HG03159 (cell line): ENCODE data around the gene POM121L2.

Experiments
- ATAC-seq: cut with Tn5 transposase; IDR thresholded peaks from one replicate; pipeline ENCODE4 v1.9.1; 2021; ENCODE audit warnings: mild to moderate bottlenecking, moderate library complexity; ENCODE audit not compliant: unreplicated experiment

POM121L2 gene

DNA sequence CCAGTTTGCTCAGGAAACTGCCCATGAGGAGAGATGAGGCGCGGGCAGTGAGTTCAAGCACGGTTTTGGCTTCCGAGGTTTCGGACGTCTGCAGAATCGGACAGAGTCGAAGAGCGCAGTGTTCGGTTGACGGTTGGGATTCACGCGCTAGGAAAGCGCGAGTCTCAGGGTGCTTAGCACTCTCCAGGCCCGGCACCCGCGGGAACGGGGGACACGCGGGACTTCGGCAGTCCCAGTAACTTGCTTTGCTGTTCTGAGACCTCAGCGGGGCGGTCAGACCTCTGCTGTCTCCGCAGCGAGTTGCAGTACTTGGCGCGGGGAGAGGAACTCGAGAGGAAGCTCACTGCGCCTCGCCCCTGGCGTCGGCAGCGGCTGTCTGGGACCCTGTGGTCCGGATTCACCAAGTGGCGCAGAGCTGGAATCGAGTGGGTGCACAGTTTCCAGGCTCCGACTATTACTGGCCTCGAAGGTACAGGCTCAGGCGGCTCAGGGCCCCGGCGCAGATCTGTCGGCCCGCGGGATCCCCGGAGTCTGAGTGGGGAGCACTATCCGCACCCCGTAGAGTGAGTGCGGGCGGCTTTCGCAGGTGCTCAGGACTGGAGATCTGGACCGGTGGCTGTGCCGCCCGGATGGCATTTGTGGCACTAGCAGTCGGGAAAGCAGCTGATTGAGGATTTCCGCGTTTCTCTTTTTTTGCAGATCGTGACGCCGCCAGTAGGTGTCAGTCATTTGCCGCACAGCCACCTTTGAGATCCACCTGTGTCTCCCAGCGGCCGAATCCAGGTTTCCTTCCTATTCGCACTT lies at the start of gene POM121L2:
TSS of gene POM121L2 (minus strand) at position 128 of the 804 bp plus-strand sequence. CDS start at position 25, 103 bp downstream.
- ATAC-seq: no peak

- no peak for ATAC-seq
These were observed 47.2 kb upstream of the POM121L2 start for GRCh38 chr6:27359231-27359630.

DNA sequence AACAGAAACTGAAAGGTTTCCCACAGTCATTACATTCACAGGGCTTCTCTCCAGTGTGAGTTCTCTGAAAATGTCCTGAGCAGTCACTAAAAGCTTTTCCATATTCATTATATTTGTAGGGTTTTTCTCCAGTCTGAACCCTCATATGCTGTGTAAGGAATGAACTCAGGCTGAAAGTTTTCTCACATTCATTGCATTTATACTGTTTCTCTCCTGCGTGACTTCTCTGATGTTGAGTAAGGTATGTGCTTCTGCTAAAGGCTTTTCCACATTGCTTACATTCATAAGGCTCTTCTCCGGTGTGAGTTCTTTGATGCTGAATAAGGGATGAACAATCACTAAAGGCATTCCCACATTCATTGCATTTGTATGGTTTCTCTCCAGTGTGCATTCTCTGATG lies 46.7 kb upstream of the POM121L2 start:
- ATAC-seq: no peak

DNA sequence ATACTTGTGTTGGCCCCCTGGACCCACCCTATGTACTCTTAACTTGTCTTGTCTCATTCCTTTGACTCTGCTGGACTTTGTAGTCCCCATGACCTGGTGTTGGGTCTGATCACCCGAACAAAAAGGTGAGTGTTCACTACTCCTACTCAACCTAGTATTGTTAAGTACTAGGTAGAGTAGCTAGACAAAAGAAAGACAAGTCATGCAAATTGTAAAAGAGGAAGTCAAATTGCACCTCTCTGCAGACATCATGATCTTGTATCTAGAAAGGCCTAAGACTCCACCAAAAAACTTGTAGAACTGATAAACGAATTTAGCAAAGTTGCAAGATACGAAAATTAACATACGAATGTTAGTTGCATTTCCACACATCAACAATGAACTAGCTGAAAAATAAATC lies 40.8 kb upstream of the POM121L2 start:
- ATAC-seq: no peak

DNA sequence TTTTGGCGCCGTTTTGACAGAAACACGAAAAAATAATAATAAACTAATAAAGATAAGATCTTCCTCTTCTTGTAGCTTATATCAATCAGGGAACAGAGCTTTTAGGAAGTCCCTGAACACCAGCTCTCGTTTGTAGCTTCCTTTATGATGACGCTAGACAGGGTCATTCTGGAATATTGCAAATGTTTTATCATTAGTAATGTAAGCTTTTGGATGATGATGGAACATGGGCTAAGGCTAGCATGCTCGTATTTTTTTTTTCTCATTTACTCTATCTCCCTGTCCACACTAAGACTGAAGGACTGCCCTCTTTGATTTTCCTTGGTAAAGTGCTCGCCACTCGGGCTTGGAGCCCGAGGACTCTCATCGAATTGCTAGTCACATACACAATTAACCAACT lies 22.1 kb upstream of the POM121L2 start:
- no peak for ATAC-seq

DNA sequence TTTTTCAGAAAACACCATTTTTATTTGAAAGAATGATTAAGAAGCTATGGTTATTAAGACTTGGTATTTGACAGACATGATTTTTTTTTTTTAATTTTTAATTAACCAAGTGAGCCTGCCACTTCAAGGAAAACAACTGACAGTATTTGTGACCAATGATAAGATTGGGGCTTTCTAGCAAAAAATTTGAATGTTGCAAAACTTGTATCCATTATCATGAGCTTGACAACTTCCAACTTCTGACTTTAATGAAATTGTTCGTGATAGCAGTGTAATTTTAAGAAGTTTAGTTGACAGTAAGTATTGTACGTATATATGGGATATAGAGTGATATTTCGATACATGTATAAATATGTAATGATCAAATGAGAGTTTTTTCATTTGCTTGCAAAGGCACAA lies 21.6 kb upstream of the POM121L2 start:
- no peak for ATAC-seq

DNA sequence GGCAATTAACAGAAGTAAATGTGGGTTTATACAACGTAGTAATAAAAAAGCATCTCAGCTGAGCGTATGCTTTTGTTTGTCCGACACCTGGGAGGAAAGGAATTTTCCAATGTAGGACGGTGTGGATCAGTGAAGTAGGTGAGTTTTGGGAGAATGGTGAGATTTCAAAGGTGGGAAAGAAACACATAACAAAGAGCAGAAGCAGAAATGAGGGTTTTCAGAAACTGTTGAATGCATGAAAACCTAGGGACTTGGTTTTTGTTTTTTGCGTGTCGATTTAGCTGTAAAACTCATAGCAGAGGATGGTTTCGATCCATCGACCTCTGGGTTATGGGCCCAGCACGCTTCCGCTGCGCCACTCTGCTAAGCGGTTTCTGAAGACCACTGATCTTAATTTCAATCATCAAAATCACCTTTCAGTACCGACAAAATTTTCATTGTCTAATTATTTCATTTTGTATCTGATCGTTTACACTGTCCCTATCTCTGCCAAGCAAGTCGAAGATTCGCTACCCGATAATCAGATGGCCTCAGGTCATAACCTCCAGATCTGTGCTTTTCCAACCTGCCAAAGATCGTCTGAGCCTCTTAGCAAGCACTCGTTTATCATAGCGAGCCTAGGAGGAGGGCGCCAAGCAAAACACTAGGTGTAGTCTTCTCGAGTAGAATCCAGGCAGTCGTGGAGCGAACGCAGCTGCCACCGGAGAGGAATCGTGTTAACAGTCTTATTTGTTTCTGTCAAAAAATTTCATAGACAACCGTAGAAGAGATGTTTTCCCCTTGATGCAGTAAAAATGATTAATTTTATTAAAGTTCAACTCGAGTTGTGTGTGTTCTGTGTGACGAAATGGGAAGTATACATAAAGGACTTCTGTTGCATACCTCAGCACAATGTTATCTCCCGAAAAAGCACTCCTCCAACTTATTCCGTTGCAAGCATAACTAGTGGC lies 20.9 kb upstream of the POM121L2 start:
- no peak for ATAC-seq

- ATAC-seq: no peak
These were observed 15.1 kb upstream of the POM121L2 start for GRCh38 chr6:27327023-27327738.

DNA sequence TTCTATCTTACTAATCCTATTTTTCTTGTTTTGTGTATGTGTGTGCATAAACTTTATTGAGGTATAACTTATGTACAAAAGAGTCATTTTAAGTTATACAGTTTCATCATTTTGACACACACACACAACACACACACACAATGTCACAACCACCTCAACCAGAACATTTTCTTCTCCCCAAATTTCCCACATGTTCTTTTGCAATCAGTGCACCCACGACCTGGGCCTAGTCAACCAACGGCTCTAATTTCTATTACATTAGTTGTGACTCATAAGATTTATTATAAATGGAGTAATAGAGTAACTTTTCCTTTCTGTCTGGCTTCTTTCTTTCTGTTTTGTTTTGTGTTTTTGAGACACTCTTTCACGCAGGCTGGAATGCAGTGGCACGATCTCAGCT lies 9.8 kb upstream of the POM121L2 start:
- ATAC-seq: no peak

DNA sequence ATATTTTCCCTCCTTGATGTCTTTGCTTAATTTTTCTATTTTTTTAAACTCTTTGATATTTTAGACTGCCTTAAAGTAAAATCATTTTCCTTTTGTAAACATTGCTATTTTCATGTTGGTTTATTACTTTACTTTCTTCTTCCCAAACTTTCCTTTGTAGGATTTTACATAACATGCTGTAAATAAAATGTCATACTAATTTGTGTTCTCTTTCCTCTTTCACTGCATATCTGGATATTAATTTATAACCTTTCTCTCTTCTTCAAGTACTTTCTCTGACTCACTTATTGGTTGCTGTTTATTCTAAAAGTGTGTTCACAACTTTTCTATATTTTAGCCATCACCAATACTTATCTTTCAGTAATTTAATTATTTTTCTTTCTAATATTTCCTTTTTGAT lies 9.3 kb upstream of the POM121L2 start:
- ATAC-seq: no peak

DNA sequence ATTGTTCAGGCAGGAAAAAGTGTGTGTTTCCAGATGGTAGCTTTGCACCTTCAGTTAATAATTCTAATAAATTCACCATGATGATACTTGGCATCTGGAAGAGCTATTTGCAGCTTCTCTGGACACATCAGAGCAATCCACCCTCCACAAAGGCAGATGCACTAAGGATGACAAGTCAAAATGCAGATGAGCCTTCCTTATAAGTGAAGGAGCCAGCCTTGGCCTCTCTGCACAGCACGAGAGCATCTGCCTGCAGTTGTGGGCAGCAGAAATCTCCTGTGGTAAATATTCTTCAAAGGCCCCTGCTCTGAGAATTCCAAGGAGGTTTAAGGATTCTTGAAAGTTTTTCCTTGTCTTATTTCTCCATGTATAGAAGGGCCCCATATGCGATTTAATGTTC lies 6.9 kb upstream of the POM121L2 start:
- no peak for ATAC-seq

DNA sequence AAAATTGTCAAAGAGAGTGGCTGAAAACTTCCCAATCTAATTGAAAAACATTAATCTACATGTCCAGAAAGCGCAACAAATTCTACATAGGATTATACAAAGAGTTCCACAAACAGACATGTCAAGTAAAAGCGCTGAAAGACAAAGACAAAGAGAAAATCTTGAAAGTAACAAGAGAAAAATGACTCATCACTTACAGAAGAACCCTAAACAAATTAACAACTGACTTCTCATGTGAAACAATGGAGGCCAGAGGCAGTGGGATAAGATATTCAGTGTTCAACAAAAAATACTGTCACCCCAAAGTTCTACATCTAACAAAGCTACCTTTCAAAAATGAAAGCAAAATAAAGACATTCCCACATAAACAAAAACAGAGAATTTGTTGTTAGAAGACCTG lies 2.0 kb upstream of the POM121L2 start:
- no peak for ATAC-seq

GRCh38 chr6:27312950-27313271 lies 838 bp upstream of the POM121L2 start:
- no peak for ATAC-seq

GRCh38 chr6:27311806-27312145 lies 297 bp downstream of the POM121L2 start:
- no peak for ATAC-seq

DNA sequence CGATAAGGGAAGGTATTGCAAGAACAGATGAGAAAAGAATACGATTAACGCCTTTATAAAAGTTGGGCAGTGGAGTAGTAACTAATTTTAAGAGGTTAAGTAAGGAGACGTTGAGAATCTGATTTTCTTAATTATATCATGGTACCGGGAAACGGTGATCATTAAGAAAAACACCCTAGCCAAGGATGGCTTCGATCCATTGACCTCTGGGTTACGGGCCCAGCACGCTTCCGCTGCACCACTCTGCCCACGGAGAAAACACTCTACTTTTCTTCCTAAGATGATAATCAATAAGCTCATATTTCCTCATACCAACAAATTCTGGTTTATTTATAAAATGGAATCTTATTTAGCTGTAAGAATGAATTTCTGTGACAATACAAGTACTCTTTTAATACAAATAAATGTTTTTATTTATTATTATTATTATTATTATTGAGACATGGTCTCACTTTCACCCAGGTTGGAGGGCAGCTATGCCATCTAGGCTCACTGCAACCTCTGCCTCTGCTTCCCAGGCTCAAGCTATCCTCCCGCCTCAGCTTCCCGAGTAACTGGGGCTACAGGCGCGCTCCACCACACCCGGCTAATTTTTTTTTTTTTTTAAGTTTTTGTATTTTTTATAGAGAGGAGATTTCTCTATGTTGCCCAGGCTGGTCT lies 8.3 kb downstream of the POM121L2 start:
- ATAC-seq: no peak

- ATAC-seq: no peak
These were observed 14.0 kb downstream of the POM121L2 start for GRCh38 chr6:27297857-27298730.

- no peak for ATAC-seq
These were observed 14.6 kb downstream of the POM121L2 start for GRCh38 chr6:27297484-27297856.

DNA sequence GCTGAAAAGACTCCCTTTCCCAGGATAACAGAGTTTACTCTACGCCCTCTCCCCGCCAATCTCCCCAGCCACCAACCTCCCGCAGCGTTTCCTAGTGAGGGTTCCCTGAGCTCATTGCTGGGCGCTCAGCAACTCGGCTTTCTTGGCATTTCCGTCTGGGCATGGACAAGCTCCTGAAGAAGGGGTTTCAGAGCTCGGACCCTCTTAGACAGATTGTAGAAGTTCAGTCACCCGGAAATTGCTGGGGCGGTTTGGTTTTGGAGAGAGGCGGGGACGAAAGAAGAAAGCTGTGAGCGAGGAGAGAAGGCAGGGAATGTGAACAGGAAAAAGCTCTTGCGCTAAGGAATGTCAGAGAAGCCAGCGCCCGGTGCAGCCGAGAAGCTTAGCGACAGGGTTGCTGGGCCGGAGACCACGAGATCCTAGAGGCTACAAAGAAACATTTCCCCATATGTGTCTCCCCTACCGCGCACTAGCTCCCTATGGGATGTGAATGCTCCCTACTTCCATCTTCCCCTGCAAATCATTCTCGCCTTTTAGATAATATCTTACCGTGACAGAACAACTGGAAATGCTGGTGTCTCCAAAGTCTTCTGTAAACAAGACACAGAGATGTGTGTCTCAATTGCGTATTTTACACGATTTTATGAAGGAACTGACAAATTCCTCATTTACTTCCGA lies 15.8 kb downstream of the POM121L2 start:
- ATAC-seq: no peak

DNA sequence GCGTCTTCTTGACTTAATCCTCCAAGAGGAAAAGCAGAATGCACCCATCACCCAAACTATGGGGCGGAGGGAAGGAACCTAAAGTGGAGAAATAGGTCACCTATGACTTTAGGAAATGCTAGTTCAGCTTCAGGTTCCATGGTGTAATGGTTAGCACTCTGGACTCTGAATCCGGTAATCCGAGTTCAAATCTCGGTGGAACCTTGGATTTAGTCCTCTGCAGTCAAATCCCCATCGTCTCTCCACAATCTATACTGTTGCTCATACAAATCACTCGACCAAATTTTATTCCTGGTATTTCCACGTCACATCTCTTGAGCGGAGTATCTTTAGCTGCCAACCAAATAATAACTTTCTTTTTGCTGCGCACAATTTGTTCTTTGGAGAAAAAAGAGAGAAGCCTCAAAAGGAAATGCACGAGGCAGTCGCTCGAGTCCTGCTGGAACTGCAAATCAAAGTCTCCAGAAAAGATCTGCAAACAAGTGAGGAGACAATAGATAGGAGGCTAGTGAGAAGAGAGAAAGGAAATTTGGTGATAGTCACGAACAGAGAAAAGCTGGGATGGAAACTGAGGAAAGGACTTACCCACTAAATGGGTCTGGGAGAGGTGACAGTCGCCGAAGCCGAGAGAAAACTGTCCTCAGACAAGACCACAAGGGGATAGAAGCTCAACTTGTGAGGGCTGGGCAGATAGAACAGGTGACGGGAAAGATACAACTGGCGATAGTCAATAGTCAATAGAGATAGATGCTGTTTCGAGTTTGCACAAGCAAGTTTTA lies 16.6 kb downstream of the POM121L2 start:
- no peak for ATAC-seq
